SJSA1 (cell line): ENCODE data around the gene LRRC32. TPM values are rescaled to one million over a fixed set of nuclear protein-coding genes. Genes with fewer than 3 reads are reported as not detected.

Source experiments
- DNase-seq, 2 experiments: peaks; one replicate each; pipeline ENCODE4 v3.0.0-alpha.2; 2015 to 2020; ENCODE audit warnings: low spot score in 2 of 2, low read depth in 1 of 2
- H3K27ac ChIP-seq: fragments of 250-450 bp; sonication (Bioruptor Pico); 2 replicates; pipeline ENCODE4 v1.5.1; 2020; ENCODE audit warnings: mild to moderate bottlenecking, moderate library complexity
- H3K27me3 ChIP-seq: fragments of 250-450 bp; sonication (Bioruptor Pico); replicated peaks from 2 replicates; pipeline ENCODE4 v1.5.1; 2020; ENCODE audit warnings: mild to moderate bottlenecking, moderate library complexity
- H3K36me3 ChIP-seq: fragments of 250-450 bp; sonication (Bioruptor Pico); 2 replicates; pipeline ENCODE4 v1.5.1; 2020; ENCODE audit warnings: mild to moderate bottlenecking
- H3K4me1 ChIP-seq: fragments of 250-450 bp; sonication (Bioruptor Pico); replicated peaks from 2 replicates; pipeline ENCODE4 v1.6.1; 2021; ENCODE audit warnings: mild to moderate bottlenecking
- H3K4me3 ChIP-seq: fragments of 250-450 bp; sonication (Bioruptor Pico); 2 replicates; pipeline ENCODE4 v1.5.1; 2020; ENCODE audit warnings: mild to moderate bottlenecking
- H3K9me3 ChIP-seq: fragments of 250-450 bp; sonication (Bioruptor Pico); replicated peaks from 2 replicates; pipeline ENCODE4 v1.5.1; 2020; ENCODE audit warnings: mild to moderate bottlenecking
- total RNA-seq: library from RNA; depleted of rRNA; stranded (reverse); fragments of >200 nt; shearing (Covaris generic); gene quantifications from 2 replicates; pipeline ENCODE4 v1.2.3, GENCODE V29; 2014

Gene LRRC32
- total RNA-seq, 1 experiment from 2014 or later, result 7.8 TPM

DNA sequence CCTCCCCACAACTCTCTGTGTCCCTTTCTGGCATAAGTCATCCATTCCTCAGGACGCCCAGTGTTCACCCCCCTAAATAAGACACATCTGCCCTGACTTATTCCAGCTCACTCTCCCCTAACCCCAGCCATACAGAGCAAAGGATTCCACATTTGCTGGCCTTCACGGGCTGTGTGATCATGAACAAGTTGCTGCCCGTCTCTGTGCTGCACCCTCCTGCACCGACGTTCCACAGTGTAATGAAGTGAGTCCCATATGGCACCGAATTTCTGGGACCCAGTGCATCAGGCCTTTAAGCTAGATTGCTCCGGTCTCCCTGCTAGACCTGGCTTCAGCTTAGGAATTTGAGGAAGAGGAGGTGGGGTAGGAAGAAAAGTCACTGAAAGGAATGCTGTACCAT, 22.4 kb upstream of the LRRC32 start:
- H3K9me3 ChIP-seq, result no peaks in the 10 kb centered on the region
- no peaks in the 10 kb centered on the region for H3K36me3 ChIP-seq
- DNase-seq, result no peak
- H3K4me1 ChIP-seq, result no peaks in the 10 kb centered on the region
- no peaks in the 10 kb centered on the region for H3K27me3 ChIP-seq
- no peak overlapping the region for H3K4me3 ChIP-seq
- H3K27ac ChIP-seq, result no peak overlapping the region

DNA sequence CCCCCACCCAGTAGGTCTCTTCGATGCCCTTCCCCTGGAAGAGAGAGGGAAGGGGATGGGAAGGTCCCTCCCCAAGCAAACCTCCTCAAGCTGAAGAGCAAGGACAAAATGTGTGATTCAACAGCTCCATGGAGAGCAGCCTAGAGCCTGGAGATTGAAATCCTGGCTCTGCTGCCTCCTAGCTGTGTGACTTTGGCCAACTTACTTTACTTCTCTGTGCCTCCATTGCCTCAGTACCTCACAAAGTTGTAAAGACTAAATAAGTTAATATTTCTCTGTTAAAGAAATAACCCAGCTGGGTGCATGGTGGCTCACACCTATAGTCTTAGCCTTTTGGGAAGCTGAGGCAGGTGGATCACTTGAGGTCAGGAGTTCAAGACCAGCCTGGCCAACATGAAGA, 21.1 kb upstream of the LRRC32 start:
- no peak for DNase-seq
- no peak overlapping the region for H3K27ac ChIP-seq
- H3K9me3 ChIP-seq, result no peaks in the 10 kb centered on the region
- no peaks in the 10 kb centered on the region for H3K4me1 ChIP-seq
- no peaks in the 10 kb centered on the region for H3K36me3 ChIP-seq
- no peaks in the 10 kb centered on the region for H3K27me3 ChIP-seq
- no peak overlapping the region for H3K4me3 ChIP-seq

DNA sequence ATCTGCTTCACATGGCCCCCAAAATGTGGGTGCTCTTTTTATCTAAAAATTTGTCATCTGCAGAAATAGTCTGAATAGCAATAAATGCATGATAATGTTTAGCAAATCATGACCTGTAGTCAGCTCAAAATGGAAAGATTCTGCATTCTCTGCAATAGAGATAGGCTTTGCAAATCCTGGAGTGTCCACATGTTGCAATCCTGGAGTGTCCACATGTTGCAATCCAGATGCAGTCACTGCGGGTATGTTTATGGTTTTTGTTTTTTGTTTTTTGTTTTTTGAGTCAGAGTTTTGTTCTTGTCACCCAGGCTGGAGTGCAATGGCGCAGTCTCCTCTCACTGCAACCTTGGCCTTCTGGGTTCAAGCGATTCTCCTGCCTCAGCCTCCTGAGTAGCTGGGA, 20.2 kb upstream of the LRRC32 start:
- Histone ChIP-seq H3K4me3 (no peak overlapping the region), H3K27me3 (no peaks in the 10 kb centered on the region), H3K9me3 (no peaks in the 10 kb centered on the region), H3K4me1 (no peaks in the 10 kb centered on the region), H3K27ac (no peak overlapping the region), H3K36me3 (no peaks in the 10 kb centered on the region)
- DNase-seq, result no peak

DNA sequence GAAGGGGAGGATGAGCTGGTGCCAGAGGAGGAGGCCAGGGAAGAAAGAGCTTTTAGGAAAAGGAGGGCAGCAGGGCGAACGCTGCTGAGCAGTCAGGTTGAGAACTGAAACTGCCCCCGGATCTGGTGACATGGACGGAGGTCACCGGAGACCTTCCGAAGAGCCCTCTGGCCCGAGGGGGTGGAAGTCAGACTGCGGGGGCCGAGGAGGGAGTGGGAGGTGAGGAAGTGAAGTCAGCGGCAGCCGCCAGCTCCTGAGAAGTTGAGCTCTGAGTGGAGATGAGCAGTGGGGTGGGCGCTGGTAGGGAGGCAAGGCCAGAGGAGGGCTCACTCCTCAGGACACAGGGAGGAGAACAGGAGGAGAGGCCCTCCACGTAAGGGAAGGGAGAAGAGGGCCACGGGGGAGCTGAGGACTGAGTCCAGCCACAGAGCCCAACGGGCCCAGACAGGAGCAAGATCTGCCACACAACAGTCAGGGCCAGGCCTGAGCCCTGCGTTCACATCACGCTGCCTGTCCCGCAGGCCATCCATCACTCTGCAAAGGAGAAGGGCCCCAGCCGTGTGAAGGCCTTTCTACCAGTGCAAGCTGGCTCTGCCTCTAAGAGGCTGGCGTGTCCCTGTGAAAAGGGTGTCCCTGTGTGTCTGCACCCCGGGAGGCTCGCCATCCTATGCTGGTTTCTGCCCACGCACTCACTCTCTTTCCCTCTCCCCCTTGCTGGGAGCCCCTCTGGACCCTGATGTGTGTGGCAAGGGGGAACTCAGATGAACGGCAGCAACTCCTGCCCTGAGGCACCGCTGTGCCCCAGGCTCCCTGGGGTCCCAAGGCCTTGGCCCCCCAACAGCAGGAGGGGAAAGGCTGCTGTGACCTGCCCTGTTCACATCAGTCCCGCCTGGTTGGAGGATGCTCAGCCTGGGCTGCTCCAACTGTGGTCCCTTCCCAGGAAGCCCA, 19.0 kb upstream of the LRRC32 start:
- Histone ChIP-seq H3K4me1 (no peaks in the 10 kb centered on the region), H3K27ac (no peak overlapping the region), H3K27me3 (no peaks in the 10 kb centered on the region), H3K4me3 (no peak overlapping the region), H3K36me3 (no peaks in the 10 kb centered on the region), H3K9me3 (no peaks in the 10 kb centered on the region)
- DNase-seq, result no peak

- no peak for DNase-seq
- no peaks in the 10 kb centered on the region for H3K4me1 ChIP-seq
- no peak overlapping the region for H3K27ac ChIP-seq
- H3K27me3 ChIP-seq, result no peaks in the 10 kb centered on the region
- no peaks in the 10 kb centered on the region for H3K9me3 ChIP-seq
- H3K36me3 ChIP-seq, result no peaks in the 10 kb centered on the region
- no peak overlapping the region for H3K4me3 ChIP-seq
Observed at GRCh38 chr11:76688146-76688545, 17.6 kb upstream of the LRRC32 start.

DNA sequence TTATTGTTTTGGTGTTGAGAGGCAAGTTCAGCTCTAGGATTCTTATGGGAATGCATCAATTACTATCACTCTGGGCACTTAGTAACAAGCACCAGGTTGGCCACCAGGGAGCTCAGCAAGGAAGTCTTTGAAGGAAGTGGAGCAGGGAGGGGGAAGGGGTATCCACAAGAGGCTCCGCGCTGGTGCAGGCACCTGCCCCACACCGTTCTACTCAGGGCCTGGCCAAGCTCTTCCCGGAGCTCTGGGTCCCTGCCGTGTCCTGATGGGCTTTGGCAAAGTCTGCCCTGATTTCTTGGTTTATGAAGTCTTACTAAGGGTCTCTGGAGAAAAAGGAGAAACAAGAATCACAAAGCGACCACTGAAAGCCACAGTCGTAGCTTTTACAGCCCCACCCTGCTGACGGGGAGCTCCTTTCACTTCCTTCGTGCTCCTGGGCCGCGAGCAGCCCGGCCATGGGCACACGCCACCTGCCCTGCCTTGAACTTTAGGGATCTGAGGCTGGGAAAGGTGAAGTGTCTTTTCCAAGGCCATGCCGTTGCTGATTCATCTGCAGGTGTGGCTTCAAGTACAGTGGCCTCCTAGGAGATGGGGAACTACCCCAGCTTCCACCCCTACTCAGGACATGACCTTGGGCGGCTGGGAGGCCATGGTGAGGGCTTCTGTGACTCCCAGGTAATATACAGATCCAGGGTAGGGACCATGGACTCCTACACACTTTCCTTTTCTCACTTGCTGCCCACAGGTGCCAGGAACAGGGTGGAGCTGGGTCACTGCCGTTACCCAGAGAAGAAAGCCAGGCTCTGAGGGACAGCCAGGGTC, 15.9 kb upstream of the LRRC32 start:
- no peak overlapping the region for H3K4me3 ChIP-seq
- H3K36me3 ChIP-seq, result no peaks in the 10 kb centered on the region
- no peak overlapping the region for H3K27ac ChIP-seq
- H3K4me1 ChIP-seq, result no peaks in the 10 kb centered on the region
- no peak for DNase-seq
- H3K27me3 ChIP-seq, result no peaks in the 10 kb centered on the region
- no peaks in the 10 kb centered on the region for H3K9me3 ChIP-seq

DNA sequence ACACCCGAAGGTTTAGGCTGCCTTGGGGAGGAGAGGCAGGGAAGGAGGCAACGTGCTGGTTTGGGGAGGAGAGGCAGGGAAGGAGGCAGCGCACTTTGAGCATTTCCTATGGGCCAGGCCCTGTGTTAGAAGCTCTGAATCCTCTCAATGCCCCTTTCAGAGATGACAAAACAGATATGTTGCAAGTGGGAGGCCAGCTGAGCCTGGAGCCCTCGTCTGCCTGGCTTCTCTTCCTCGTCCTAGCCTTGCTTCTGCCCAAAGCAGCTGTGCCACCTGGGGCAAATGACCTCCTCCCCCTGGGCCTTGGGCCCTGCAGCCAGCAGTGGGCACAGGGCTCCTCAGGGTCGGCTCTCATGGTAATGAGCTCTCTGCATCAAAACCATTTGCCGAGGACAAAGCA, 15.3 kb upstream of the LRRC32 start:
- Histone ChIP-seq H3K36me3 (no peaks in the 10 kb centered on the region), H3K27ac (no peak overlapping the region), H3K4me3 (no peak overlapping the region), H3K4me1 (no peaks in the 10 kb centered on the region; the same call in 1 of the 2 replicates), H3K9me3 (no peaks in the 10 kb centered on the region), H3K27me3 (no peaks in the 10 kb centered on the region)
- no peak for DNase-seq

DNA sequence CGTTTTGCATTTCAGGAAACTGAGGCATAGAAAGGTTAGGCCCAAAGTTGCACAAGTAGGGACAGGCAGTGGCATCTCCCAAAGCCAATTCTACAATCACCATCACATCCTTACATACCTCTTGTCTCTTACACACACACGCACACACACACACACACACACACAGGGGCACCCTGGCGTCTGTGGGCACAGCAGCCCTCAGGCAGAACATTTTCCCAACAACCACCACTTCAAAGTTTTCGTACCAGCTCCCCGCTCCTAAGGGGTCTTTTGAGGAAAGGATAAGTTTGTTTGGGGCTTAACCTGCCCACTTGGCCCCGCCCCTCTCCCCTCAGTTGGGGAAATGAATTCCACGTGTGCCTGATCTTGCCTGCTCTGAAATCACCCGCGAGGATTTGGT, 14.7 kb upstream of the LRRC32 start:
- Histone ChIP-seq H3K4me3 (no peak overlapping the region), H3K27ac (no peak overlapping the region), H3K27me3 (no peaks in the 10 kb centered on the region), H3K4me1 (peaks cover 4% of the 10 kb centered on the region), H3K9me3 (no peaks in the 10 kb centered on the region), H3K36me3 (no peaks in the 10 kb centered on the region)
- DNase-seq, result no peak

- Histone ChIP-seq H3K27ac (no peak overlapping the region), H3K36me3 (no peaks in the 10 kb centered on the region), H3K27me3 (no peaks in the 10 kb centered on the region), H3K9me3 (no peaks in the 10 kb centered on the region), H3K4me1 (peaks cover 4% of the 10 kb centered on the region), H3K4me3 (no peak overlapping the region)
- DNase-seq, result no peak
Observed at GRCh38 chr11:76684516-76684915, 14.0 kb upstream of the LRRC32 start.

- no peak overlapping the region for H3K27ac ChIP-seq
- DNase-seq, result no peak
- H3K4me3 ChIP-seq, result no peak overlapping the region
- no peaks in the 10 kb centered on the region for H3K36me3 ChIP-seq
- no peaks in the 10 kb centered on the region for H3K9me3 ChIP-seq
- peaks cover 4% of the 10 kb centered on the region for H3K4me1 ChIP-seq
- H3K27me3 ChIP-seq, result no peaks in the 10 kb centered on the region
Observed at GRCh38 chr11:76683161-76684095, 12.9 kb upstream of the LRRC32 start.

DNA sequence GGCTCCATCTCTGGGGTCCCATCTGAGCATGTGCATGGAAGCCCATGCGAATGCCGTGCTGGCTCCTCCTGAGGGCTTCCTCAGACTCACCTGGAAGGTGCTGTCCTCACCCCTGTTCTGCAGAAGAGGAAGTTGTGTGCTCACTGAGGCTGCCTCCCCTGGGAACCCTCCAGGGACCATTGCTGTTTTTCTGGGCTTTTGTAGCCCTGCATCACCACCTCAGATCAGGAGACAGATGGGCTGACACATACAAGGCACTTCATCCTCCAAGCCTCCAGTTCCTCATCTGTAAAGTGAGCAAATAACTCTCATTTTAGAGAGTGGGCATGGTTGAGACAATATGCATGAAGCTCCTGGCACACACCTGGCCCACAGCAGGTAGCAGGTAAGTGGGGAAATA, 12.1 kb upstream of the LRRC32 start:
- H3K4me3 ChIP-seq, result no peak overlapping the region
- no peak overlapping the region for H3K27ac ChIP-seq
- H3K27me3 ChIP-seq, result no peaks in the 10 kb centered on the region
- no peaks in the 10 kb centered on the region for H3K36me3 ChIP-seq
- H3K4me1 ChIP-seq, result peaks cover 4% of the 10 kb centered on the region
- H3K9me3 ChIP-seq, result no peaks in the 10 kb centered on the region
- DNase-seq, result no peak

DNA sequence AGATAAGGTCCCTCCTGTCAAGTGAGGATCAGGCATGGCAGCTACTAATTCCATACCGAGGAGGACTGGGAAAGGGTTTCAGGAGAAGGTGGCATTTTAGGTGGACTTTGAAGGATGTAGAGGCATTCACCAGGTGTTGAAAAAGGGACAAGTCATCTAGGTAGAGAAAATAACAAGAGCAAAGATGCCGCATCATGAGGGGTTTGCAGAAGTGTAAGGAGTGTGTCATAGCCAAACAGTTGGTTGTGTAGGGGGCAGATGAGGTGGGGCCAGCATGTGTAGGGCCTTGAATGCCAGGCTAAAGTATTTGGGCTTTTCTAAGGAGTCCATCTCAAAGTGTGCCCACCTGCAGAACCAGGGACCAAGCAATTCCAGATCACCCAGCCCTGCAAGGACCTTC, 11.6 kb upstream of the LRRC32 start:
- Histone ChIP-seq H3K4me3 (no peak overlapping the region), H3K27ac (no peak overlapping the region), H3K27me3 (no peaks in the 10 kb centered on the region), H3K36me3 (no peaks in the 10 kb centered on the region), H3K4me1 (peaks cover 4% of the 10 kb centered on the region), H3K9me3 (no peaks in the 10 kb centered on the region)
- DNase-seq, result no peak
